IPS-18a (cell line): ENCODE data around the gene GMCL2.
A peak's percentile ranks its signal among the peaks of the same experiment; 100 is the strongest.

ENCODE experiments used
- H3K27ac ChIP-seq: one replicate; pipeline ENCODE4 v1.5.1; 2013; ENCODE audit warnings: low read length
- H3K27me3 ChIP-seq: one replicate; pipeline ENCODE4 v1.6.1; 2013; ENCODE audit warnings: mild to moderate bottlenecking, low read length; ENCODE audit not compliant: control insufficient read depth, insufficient read depth
- H3K36me3 ChIP-seq: one replicate; pipeline ENCODE4 v1.6.1; 2013; ENCODE audit warnings: low read depth, low read length; ENCODE audit not compliant: control insufficient read depth
- H3K4me1 ChIP-seq: one replicate; pipeline ENCODE4 v1.6.1; 2013; ENCODE audit warnings: low read depth, low read length; ENCODE audit not compliant: control insufficient read depth
- H3K4me3 ChIP-seq: one replicate; pipeline ENCODE4 v1.5.1; 2013; ENCODE audit warnings: low read length
- H3K9ac ChIP-seq: one replicate; pipeline ENCODE4 v1.6.1; 2013; ENCODE audit warnings: mild to moderate bottlenecking, low read length, moderate library complexity
- H3K9me3 ChIP-seq: one replicate; pipeline ENCODE4 v1.6.1; 2013; ENCODE audit warnings: low read depth, low read length; ENCODE audit not compliant: control insufficient read depth

GMCL2 gene, protein sequence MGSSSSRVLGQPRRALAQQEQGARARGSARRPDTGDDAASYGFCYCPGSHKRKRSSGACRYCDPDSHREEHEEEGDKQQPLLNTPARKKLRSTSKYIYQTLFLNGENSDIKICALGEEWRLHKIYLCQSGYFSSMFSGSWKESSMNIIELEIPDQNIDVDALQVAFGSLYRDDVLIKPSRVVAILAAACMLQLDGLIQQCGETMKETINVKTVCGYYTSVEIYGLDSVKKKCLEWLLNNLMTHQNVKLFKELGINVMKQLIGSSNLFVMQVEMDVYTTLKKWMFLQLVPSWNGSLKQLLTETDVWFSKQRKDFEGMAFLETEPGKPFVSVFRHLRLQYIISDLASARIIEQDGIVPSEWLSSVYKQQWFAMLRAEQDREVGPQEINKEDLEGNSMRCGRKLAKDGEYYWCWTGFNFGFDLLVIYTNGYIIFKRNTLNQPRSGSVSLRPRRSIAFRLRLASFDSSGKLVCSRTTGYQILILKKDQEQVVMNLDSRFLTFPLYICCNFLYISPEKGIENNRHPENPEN

GRCh38 chr5:178187014-178187413 is at the start of gene GMCL2:
TSS of gene GMCL2 (minus strand) at chr5:178187371. CDS start at chr5:178187299, 72 bp downstream.
- no peak within 1 kb of the TSS for H3K27ac ChIP-seq
- no peak within 1 kb of the TSS for H3K4me3 ChIP-seq
- H3K9ac ChIP-seq = no peak within 1 kb of the TSS
- H3K4me1 ChIP-seq = peaks cover 5% of the 10 kb centered on the region
- H3K36me3 ChIP-seq = no peaks in the 10 kb centered on the region
- no peaks in the 10 kb centered on the region for H3K27me3 ChIP-seq
- no peaks in the 10 kb centered on the region for H3K9me3 ChIP-seq

DNA sequence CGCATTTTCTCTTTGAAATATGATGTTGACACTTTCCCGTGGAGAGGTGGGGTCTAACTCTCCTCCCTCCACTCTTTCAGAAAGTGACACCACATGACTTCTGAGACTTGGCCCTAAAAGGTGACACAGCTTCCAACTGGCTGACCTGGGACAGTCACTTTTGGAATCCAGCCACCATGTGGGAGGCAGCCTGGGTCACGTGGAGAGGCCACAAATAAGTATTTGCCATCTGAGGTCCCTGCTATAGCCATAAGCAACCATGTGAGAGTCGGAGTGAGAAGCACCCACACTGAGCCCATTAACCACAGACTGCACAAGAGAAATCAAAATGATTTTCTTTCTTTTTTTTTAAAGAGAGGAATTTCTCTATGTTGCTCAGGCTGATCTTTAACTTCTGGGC is 49.5 kb upstream of the GMCL2 start:
- Histone ChIP-seq H3K4me1 (peaks cover 6% of the 10 kb centered on the region), H3K27ac (no peak overlapping the region), H3K9me3 (no peaks in the 10 kb centered on the region), H3K36me3 (no peaks in the 10 kb centered on the region), H3K27me3 (no peaks in the 10 kb centered on the region), H3K4me3 (no peak overlapping the region), H3K9ac (no peak overlapping the region)

DNA sequence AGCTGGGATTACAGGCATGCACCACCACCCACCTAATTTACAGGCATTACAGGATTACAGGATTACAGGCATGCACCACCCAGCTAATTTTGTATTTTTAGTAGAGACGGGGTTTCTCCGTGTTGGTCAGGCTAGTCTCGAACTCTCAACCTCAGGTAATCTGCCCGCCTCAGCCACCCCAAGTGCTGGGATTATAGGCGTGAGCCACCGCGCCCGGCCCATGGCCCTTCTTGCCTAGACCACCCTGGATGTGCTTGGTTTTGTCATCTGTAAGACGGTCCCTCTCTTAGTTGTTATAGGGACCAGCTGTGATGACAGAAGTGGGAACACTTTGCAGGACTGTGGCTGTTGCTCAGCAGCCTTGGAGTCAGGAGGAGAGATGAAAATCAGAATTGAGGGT is 49.0 kb upstream of the GMCL2 start:
- H3K4me1 ChIP-seq = peaks cover 6% of the 10 kb centered on the region
- no peak overlapping the region for H3K27ac ChIP-seq

GRCh38 chr5:178235588-178235974 is 48.4 kb upstream of the GMCL2 start:
- peaks cover 3% of the 10 kb centered on the region for H3K36me3 ChIP-seq
- H3K27ac ChIP-seq = no peak overlapping the region
- H3K9me3 ChIP-seq = no peaks in the 10 kb centered on the region
- H3K27me3 ChIP-seq = no peaks in the 10 kb centered on the region
- H3K4me3 ChIP-seq = no peak overlapping the region
- H3K4me1 ChIP-seq = peaks cover 6% of the 10 kb centered on the region
- no peak overlapping the region for H3K9ac ChIP-seq

More for the DNA sequence above, 49.0 kb upstream of the GMCL2 start:
- no peak overlapping the region for H3K4me3 ChIP-seq
- H3K9me3 ChIP-seq = no peaks in the 10 kb centered on the region
- H3K9ac ChIP-seq = no peak overlapping the region
- no peaks in the 10 kb centered on the region for H3K27me3 ChIP-seq
- H3K36me3 ChIP-seq = no peaks in the 10 kb centered on the region

DNA sequence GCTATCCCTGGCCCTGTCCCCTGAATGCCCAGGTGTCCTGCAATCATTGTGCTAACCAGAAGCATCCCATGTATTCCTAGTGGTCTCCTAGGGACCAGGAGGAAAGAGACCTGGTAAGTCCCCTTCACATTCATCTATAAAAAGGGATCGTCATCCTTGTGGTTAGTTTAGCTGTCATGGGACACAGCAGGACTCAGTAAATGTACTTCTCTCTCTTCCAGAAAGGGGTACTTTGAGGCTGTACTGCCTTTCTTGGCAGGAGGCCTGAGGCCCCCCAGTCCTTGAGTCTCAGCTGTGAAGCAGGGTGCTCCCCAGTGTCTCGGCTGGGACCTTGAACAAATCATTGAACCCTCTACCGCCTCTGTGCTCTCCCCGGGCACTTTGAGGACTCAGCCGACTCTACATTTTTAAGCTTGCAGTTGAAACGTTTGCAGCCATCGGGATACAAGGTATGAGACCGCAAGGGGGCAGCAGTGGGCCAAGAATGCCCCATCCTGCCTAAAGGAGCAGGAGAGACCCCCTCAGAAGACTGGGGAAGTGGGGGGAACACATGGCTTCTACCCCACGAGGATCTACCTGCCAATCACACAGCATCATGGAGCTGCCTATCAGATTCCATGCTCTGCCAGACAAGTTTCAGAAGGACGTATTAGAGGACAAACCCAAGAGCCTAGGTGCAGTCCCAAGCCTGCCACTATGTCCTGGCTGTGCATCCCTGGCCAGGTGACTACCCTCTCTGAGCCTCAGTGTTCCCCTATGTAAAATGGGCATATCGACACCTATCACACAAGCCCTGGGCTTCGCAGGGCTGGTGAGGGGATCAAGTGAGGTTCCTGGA is 47.8 kb upstream of the GMCL2 start:
- peaks cover 6% of the 10 kb centered on the region for H3K4me1 ChIP-seq
- H3K9me3 ChIP-seq = no peaks in the 10 kb centered on the region
- no peak overlapping the region for H3K9ac ChIP-seq
- H3K36me3 ChIP-seq = peaks cover 3% of the 10 kb centered on the region
- H3K27ac ChIP-seq = no peak overlapping the region
- no peak overlapping the region for H3K4me3 ChIP-seq
- H3K27me3 ChIP-seq = no peaks in the 10 kb centered on the region

- peaks cover 6% of the 10 kb centered on the region for H3K4me1 ChIP-seq
- no peak overlapping the region for H3K27ac ChIP-seq
- no peaks in the 10 kb centered on the region for H3K9me3 ChIP-seq
- peaks cover 10% of the 10 kb centered on the region for H3K36me3 ChIP-seq
- no peak overlapping the region for H3K4me3 ChIP-seq
- no peak overlapping the region for H3K9ac ChIP-seq
- H3K27me3 ChIP-seq = no peaks in the 10 kb centered on the region
These were observed 47.1 kb upstream of the GMCL2 start for GRCh38 chr5:178234121-178234749.

DNA sequence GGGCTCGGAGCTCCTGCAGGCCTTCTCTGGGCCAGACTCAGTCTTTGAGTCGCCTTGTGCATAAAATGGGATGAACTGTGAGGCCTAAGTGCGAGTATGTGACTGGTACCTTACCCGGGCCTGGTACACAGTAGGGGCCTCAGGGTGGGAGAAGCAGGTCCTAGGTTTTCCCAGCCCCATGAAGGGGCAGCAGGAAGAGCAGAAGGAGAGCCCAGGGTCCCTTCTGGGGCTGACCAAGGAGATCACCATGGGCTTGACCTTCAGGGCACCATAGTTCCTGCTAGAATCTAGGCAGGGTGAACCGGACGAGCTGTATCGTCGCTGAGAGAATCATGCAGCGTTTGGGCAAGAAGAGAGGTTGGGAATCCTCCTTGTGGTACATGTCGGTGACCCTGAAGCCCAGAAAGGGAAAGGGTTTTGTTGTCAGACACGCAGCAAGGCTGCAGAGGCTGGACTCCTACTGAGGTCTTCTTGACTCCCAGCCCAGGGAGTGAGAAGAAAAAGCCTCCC is 45.8 kb upstream of the GMCL2 start:
- no peak overlapping the region for H3K27ac ChIP-seq
- H3K36me3 ChIP-seq = peaks cover 20% of the 10 kb centered on the region
- H3K9ac ChIP-seq = peak overlapping the region; percentile 58
- H3K4me1 ChIP-seq = peaks cover 4% of the 10 kb centered on the region
- H3K27me3 ChIP-seq = no peaks in the 10 kb centered on the region
- peak overlapping the region; percentile 78 for H3K4me3 ChIP-seq
- H3K9me3 ChIP-seq = no peaks in the 10 kb centered on the region

DNA sequence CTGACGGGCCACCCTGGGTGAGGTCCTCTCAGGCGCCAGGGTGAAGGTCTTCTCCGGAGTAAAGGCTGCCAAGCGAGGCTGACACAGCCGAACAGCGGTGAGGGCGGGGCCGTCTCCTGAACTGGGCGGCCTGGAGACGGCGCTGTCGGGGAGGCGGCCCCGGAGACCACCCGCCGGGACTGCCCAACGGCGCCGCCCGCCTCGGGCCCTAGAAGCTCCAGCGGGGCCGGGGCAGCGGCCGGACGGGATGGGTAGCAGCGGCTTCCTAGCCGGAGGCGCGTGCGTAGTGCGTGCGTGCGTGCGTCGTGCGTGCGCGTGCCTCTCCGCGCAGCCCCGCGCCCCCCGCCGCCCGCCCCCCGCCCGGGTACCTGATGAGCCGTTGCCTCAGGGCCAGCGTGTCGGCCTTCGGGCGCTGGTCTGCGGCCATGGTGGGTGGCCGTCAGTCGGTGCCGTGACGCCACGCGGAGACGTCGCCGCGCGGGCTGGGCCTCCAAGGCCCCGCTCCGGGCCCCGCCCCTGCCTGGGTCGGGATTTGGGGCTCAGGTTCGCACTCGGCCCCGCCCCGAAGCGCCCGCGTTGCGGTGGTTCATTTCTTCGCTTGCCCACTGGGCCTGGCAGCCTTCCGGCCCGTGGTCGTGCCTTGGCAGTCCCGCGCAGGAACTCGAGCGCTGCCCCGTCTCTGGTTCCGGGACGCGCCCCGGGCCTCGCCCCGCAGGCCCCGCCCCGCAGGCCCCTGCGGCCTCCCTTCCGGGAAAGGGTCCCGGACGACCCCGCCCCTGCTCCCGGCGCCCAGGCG is 45.2 kb upstream of the GMCL2 start, which contains the start of gene PHYKPL:
Gene PHYKPL (minus strand): TSS at position 679 of the 796 bp plus-strand sequence. CDS start 252 bp downstream, at position 427.
- Histone ChIP-seq H3K9me3 (no peaks in the 10 kb centered on the region), H3K9ac (peak within 1 kb of the TSS; percentile 58), H3K4me3 (peak within 1 kb of the TSS; percentile 78), H3K36me3 (peaks cover 21% of the 10 kb centered on the region), H3K4me1 (peaks cover 4% of the 10 kb centered on the region), H3K27me3 (no peaks in the 10 kb centered on the region), H3K27ac (no peak within 1 kb of the TSS)

DNA sequence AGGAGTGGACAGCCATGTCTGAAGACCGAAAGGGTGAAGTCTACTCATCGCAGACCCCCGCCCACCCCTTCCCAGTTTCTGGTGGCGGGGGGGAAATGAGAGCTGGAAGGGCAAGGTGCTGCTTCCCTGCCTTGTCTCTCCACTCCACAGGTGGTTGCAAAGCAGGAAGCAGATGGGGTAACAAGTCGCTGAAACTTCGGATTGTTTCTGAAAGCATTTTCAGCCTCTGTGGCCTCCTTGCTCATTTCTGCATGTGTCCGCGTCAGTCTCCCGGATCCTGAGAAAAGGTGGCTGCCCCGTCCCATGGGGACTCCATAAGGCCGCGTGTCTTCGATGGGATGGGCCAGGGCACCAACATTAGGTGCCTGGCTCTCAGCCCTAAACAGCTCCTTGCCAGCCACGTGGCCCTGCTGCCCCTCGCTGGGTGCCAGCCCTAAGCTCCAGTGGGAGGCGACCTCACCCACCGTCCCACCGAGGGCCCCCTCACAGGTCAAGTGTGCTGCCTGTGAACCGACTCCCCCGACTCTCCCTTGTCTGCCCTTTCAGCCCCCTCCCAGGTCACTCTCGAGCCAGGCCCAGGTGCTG is 44.5 kb upstream of the GMCL2 start:
- H3K36me3 ChIP-seq = peaks cover 21% of the 10 kb centered on the region
- no peaks in the 10 kb centered on the region for H3K9me3 ChIP-seq
- H3K27me3 ChIP-seq = no peaks in the 10 kb centered on the region
- H3K4me3 ChIP-seq = peak overlapping the region; percentile 78
- peak overlapping the region; percentile 58 for H3K9ac ChIP-seq
- H3K27ac ChIP-seq = no peak overlapping the region
- peaks cover 4% of the 10 kb centered on the region for H3K4me1 ChIP-seq

GRCh38 chr5:178230879-178231538 is 43.8 kb upstream of the GMCL2 start:
- no peak overlapping the region for H3K27ac ChIP-seq
- no peaks in the 10 kb centered on the region for H3K9me3 ChIP-seq
- H3K4me1 ChIP-seq = peaks cover 4% of the 10 kb centered on the region
- peak overlapping the region; percentile 78 for H3K4me3 ChIP-seq
- H3K27me3 ChIP-seq = no peaks in the 10 kb centered on the region
- H3K36me3 ChIP-seq = peaks cover 21% of the 10 kb centered on the region
- H3K9ac ChIP-seq = peak overlapping the region; percentile 58
